GM19452 (cell line): ENCODE measurements around the gene MS4A10.

Experiments
- ATAC-seq: cut with Tn5 transposase; IDR thresholded peaks from one replicate; pipeline ENCODE4 v1.9.1; 2021; ENCODE audit not compliant: unreplicated experiment

Gene MS4A10

DNA sequence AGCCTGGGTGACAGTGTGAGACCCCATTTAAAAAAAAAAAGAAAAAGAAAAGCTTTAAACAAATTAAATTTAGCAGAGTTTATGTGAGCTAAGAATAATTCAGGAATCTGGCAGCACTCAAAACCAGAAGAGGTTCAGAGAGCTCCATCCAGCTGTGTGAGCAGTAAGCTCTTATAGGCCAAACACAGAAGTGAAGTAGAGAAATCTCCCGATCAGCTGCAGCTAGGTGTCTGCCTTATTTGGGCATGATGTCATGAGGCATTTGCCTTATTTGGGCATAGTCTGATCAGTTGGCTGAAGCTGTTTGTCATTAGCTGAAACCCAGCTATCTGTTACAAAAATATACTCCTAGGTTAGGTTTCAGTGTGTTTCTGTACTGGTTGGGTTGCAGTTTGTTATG lies 20.3 kb upstream of the MS4A10 start:
- ATAC-seq, result no peak

DNA sequence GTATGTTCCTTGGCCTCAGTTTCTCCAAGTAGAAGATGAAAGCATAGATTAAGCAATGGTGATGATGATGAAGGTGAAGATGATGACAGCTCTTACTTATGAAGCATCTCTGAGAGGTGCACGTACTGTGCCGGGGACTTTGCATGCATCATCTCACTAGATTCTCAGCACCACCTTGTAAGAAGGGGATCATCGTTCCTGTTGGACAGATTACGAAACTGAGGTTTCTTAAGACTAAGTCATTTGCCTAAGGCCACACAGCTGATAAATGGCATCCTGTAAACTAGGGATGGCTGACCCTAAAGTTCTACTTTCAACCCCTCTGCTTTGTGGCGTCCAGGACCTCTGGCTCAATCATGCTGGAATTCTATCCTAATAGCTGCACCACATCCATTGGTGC lies 19.8 kb upstream of the MS4A10 start:
- ATAC-seq, result no peak

- no peak for ATAC-seq
Measured at GRCh38 chr11:60766547-60766946, 18.6 kb upstream of the MS4A10 start.

DNA sequence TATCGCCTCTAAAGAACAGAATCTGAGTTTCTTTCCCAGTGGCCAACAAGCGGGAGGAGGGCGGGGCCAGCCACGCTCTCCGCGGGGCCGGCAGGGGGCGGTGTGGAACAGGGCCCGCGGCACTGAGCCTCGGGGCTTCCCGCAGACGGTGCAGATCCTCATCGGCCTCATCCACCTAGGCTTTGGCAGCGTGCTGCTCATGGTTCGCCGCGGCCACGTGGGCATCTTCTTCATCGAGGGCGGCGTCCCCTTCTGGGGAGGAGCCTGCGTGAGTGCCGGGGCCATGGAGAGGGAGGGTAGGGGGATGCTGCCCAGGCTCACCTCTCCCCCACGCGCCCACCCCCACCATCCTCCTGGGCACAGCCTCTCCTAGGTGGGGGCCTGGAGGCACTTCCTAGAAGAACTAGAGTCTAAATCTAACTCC lies 17.7 kb upstream of the MS4A10 start:
- ATAC-seq, result no peak

- no peak for ATAC-seq
Measured at GRCh38 chr11:60768202-60768601, 16.9 kb upstream of the MS4A10 start.

DNA sequence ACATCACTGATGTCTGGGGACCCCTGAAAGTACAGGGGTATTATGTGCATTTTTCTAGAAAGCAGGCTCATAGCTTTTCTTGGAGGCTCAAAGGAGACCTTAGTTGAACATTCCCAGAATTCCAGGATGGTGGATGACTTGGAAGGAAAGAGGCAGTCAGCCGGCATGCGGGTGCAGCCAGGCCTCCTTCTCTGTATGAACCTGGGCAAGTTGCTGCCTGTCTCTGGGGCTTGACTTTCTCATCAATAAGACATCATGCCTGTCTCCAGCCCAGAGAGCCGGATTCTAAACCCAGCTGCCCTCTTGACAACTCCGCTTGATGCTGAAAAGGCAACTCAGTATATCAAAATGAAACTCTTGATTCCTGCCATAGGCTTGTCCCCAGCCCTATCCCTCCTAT lies 15.9 kb upstream of the MS4A10 start:
- ATAC-seq, result no peak

DNA sequence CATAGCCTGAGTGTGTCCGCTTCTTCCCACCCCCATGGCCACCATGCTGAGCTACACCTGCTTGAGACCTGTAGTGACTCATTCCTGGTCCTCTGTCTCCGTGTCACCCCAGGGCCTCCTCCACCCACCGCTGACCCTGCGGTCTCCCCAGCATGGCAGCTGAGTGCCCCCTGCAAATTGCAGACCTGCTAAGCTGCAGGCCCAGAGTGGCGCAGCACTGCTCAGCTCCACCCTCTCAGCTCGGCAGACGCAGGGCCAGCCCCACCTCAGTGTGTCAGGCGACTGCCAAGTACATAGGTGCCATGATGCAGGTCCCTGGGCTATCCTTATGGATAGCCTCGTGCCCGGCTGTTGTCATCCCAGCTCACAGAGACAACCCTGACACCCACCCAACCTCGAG lies 15.3 kb upstream of the MS4A10 start:
- ATAC-seq, result no peak

- no peak for ATAC-seq
Measured at GRCh38 chr11:60771146-60771545, 14.0 kb upstream of the MS4A10 start.

DNA sequence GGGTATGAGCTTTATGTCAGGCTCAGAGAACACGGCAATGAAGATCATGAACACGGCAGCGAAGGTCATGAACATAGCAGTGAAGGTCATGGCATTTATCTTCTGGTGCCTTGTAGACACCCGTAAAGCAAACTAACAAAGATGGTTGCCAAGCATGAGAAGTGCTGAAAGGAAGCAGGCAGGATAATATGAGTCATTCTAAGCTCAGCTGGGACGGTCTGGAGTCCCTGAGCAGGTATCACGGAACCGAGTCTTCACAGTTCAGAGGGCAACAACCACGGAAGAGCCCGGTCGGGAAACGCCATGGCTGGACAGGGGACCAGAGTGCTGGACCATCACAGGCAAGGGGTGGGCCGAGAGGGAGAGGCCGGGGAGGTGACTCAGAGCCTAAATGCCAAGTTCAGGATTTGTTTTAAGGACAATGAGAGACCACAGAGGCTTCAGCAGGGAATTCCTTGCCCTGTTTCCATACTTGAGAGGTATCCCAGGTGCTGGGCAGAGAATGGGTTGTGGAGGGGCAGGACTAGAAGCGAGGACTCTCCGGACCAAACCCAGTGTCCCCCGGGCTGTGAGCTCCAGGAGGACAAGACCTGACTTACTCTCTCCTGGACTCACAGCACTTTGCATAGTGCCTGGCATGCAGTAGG lies 13.1 kb upstream of the MS4A10 start:
- peak; percentile 39 for ATAC-seq

DNA sequence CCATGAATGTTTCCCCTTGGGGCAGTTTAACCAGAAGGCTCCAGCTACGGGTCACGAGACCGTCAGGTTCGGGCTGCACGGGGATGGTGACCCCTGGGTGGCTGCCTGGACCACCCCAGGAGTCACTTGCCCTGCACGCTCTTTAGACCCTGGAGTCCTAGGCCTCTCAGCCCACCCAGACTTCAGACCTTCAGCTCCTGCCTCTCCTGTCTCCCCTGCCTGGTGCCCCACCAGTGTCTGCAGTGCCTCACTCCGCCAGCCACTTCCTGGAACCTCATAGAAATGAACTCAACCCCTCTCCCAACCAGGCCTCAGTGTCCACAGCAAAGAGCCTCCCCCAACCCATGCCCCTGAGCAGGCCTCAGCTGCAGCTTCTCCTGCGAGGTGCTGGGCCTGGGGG lies 12.5 kb upstream of the MS4A10 start:
- no peak for ATAC-seq

DNA sequence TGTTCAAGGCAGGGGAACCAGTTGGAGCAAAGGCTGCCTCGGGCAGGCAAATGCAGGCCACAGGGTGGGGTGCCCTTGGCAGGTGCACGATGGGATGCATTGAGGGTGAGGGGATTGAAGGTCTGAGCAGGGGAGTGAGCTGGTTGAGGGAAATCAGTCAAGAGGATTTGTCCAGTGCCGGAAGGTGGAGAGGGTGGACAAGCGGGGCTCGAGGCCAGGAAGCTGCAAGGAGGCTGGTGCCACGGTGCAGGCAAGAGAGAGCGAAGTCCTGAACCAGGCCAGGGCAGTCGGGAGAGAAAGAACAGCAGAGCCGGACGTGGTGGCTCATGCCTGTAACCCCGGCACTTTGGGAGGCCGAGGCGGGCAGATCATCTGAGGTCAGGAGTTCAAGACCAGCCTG lies 10.4 kb upstream of the MS4A10 start:
- ATAC-seq, result no peak

GRCh38 chr11:60775420-60775961 lies 9.6 kb upstream of the MS4A10 start:
- ATAC-seq, result peak; percentile 70

GRCh38 chr11:60776167-60776566 lies 9.0 kb upstream of the MS4A10 start:
- ATAC-seq, result no peak

GRCh38 chr11:60777106-60777505 lies 8.0 kb upstream of the MS4A10 start:
- no peak for ATAC-seq

DNA sequence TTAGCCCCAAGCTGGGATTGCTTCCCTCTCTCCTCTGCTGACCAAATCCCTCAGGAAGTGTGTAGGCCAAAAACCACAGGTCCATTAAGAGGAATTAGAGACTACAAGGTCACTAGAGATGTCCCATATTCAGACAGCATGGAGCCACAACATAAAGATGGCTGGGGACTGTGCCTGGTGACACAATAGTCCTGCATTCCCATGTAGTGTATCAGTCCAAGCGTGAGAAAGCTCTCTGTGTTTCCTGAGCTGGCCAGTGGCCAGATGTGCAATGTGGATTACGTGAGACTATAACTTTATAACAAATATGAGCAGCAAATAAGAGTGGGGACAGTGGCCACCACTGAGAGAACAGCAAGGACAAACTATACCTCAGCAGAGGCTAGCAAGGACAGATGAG lies 7.6 kb upstream of the MS4A10 start:
- no peak for ATAC-seq

GRCh38 chr11:60780065-60780464 lies 5.1 kb upstream of the MS4A10 start:
- ATAC-seq, result no peak

DNA sequence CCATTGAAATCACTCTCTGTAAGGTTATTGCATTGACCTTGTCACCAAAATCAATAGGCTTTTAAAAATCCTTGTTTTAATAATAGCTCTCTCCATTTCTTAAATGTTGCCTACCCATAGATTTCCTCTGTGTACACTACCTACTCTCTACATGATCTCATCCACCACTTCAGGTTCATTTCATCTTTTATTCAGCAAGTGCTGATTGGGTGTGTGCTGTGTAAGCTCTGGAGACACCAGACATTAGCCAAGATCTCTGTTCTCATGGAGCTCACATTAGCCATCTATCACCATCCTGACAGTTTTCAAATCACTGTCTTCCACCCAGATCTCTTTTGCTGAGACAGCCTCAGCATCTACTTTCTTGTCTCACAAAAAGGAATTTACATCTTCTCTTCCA lies 4.4 kb upstream of the MS4A10 start:
- ATAC-seq, result no peak

- ATAC-seq, result no peak
Measured at GRCh38 chr11:60781286-60781980, 3.7 kb upstream of the MS4A10 start.

DNA sequence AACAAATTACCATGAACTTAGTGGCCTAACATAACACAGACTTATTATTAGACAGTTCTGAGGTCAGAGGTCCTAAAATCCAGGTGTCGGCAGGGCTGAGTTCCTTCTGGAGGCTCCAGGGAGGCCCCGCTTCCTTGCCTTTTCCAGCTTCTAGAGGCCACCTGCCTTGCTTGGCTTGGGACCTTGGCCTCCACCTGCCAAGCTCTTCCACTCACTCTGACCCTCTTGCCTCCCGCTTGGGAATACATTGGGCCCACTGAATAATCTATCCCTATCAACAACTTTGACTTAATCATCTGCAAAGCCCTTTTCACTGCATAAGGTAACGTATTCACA lies 3.2 kb upstream of the MS4A10 start:
- no peak for ATAC-seq

GRCh38 chr11:60782393-60783140 lies 2.6 kb upstream of the MS4A10 start:
- no peak for ATAC-seq

- no peak for ATAC-seq
Measured at GRCh38 chr11:60783141-60783484, 2.0 kb upstream of the MS4A10 start.

- no peak for ATAC-seq
Measured at GRCh38 chr11:60783911-60784310, 1.2 kb upstream of the MS4A10 start.
